Caco-2 (cell line): Measurements from ENCODE around the gene KNCN. TPM values are rescaled to one million over a fixed set of nuclear protein-coding genes. Genes with fewer than 3 reads are reported as not detected.

Experiments
- BruUV-seq: library from RNA; stranded (reverse); fragments of 400-500 nt; replicated peaks from 2 replicates; lab custom pipeline; 2021; lab: Mats Ljungman, UMichigan
- CTCF ChIA-PET: fragments of 300-600 bp; sonication (Branson Sonifier 250); formaldehyde crosslinking; loops from one replicate; lab custom pipeline; 2022; ENCODE audit warnings: antibody characterized with exemption; lab: Charles Lee
- POLR2A ChIA-PET: fragments of 300-600 bp; sonication (Branson Sonifier 250); formaldehyde crosslinking; loops from one replicate; lab custom pipeline; 2022; ENCODE audit warnings: antibody characterized with exemption; lab: Charles Lee
- DNase-seq, 2 experiments: peaks; one replicate each; pipeline versions ENCODE4 v3.0.0 to v3.0.0-alpha.2; 2020 to 2022
- H3K27me3 ChIP-seq: replicated peaks from 2 replicates; pipeline ENCODE4 v1.6.0; 2011; ENCODE audit warnings: low read length; ENCODE audit not compliant: control insufficient read depth, insufficient read depth
- H3K36me3 ChIP-seq: 2 replicates; pipeline ENCODE4 v1.5.1; 2011; ENCODE audit warnings: low read length; ENCODE audit not compliant: control insufficient read depth, insufficient read depth
- H3K4me1 ChIP-seq: fragments of 250-450 bp; sonication (Bioruptor Pico); 2 replicates; pipeline ENCODE4 v1.5.1; 2020; ENCODE audit warnings: mild to moderate bottlenecking
- H3K4me3 ChIP-seq: 2 replicates; pipeline ENCODE4 v1.5.1; 2011; ENCODE audit warnings: low read depth, mild to moderate bottlenecking, control low read depth, low read length
- H3K9me3 ChIP-seq: fragments of 250-450 bp; sonication (Bioruptor Pico); 2 replicates; pipeline ENCODE4 v1.5.1; 2020; ENCODE audit warnings: mild to moderate bottlenecking, moderate library complexity
- H3K27ac Mint-ChIP-seq: one replicate; pipeline ENCODE4 v1.8.0; 2022; ENCODE audit warnings: mixed read lengths; ENCODE audit not compliant: unreplicated experiment
- H3K27me3 Mint-ChIP-seq: one replicate; pipeline ENCODE4 v1.8.0; 2022; ENCODE audit warnings: mixed read lengths; ENCODE audit not compliant: insufficient read depth, unreplicated experiment
- H3K36me3 Mint-ChIP-seq: one replicate; pipeline ENCODE4 v1.8.0; 2022; ENCODE audit warnings: mild to moderate bottlenecking, mixed read lengths; ENCODE audit not compliant: insufficient read depth, unreplicated experiment
- H3K4me1 Mint-ChIP-seq: one replicate; pipeline ENCODE4 v1.8.0; 2022; ENCODE audit warnings: low read depth, mixed read lengths; ENCODE audit not compliant: unreplicated experiment
- H3K4me3 Mint-ChIP-seq: one replicate; pipeline ENCODE4 v1.8.0; 2022; ENCODE audit warnings: mild to moderate bottlenecking, moderate library complexity, mixed read lengths; ENCODE audit not compliant: unreplicated experiment
- H3K9me3 Mint-ChIP-seq: one replicate; pipeline ENCODE4 v1.8.0; 2022; ENCODE audit warnings: mixed read lengths; ENCODE audit not compliant: unreplicated experiment
- CTCF ChIP-seq, 2 experiments: fragments of 200-600 bp in 1 of 2; IDR thresholded peaks; 1 replicate in 1 of 2; 2 replicates in 1 of 2; pipeline versions ENCODE4 v1.5.1 to v1.8.0; 2011 to 2022; ENCODE audit warnings: antibody characterized with exemption in 1 of 2, control low read depth in 1 of 2, inconsistent platforms in 1 of 2, low read depth in 1 of 2, low read length in 1 of 2, mild to moderate bottlenecking in 1 of 2, moderate library complexity in 1 of 2; ENCODE audit not compliant: insufficient read depth in 1 of 2, severe bottlenecking in 1 of 2, unreplicated experiment in 1 of 2
- intact Hi-C: fragments of 100-400 bp; cut with micrococcal nuclease; formaldehyde crosslinking; loops from one replicate; pipeline ENCODE4 v1.10.0; 2022; ENCODE audit not compliant: unreplicated experiment
- total RNA-seq: library from RNA; stranded (reverse); gene quantifications from 2 replicates; pipeline ENCODE4 v1.2.3, GENCODE V29; 2022

KNCN gene
- total RNA-seq, 1 experiment from 2014 or later: not detected

- Histone ChIP-seq H3K27me3 (no peaks in the 10 kb centered on the region; the same call in 1 of the 2 replicates), H3K4me1 (no peaks in the 10 kb centered on the region), H3K4me3 (no peak overlapping the region), H3K9me3 (no peaks in the 10 kb centered on the region), H3K36me3 (no peaks in the 10 kb centered on the region)
- intact Hi-C loops: no loop called here
- BruUV-seq: no TSS peak
- Mint-ChIP-seq H3K27me3 (peaks cover 5% of the 10 kb centered on the region), H3K27ac (no peak overlapping the region), H3K4me1 (peaks cover 8% of the 10 kb centered on the region), H3K36me3 (no peaks in the 10 kb centered on the region), H3K9me3 (no peaks in the 10 kb centered on the region), H3K4me3 (no peak overlapping the region)
- no peak for DNase-seq
- no peak for TF ChIP-seq CTCF (IDR thresholded peaks at IDR 0.05; ENCODE audit: insufficient read depth in 1 of 2, low read depth in 1 of 2, low read length in 1 of 2, severe bottlenecking in 1 of 2, unreplicated experiment in 1 of 2)
- CTCF ChIA-PET: no interaction called here
- POLR2A ChIA-PET: no interaction called here
Observed at GRCh38 chr1:46503421-46503820, 48.0 kb downstream of the KNCN start.

GRCh38 chr1:46501528-46501927 lies 49.9 kb downstream of the KNCN start:
- CTCF ChIA-PET: no interaction called here
- peaks cover 5% of the 10 kb centered on the region for H3K27me3 Mint-ChIP-seq
- intact Hi-C loops: no loop called here

GRCh38 chr1:46497665-46498064 lies 53.8 kb downstream of the KNCN start:
- DNase-seq: no peak
- H3K27me3 Mint-ChIP-seq: peaks cover 3% of the 10 kb centered on the region
- no peaks in the 10 kb centered on the region for H3K9me3 Mint-ChIP-seq
- intact Hi-C loops: no loop called here
- H3K27ac Mint-ChIP-seq: no peak overlapping the region
- peaks cover 8% of the 10 kb centered on the region for H3K4me1 Mint-ChIP-seq
- Histone ChIP-seq H3K4me3 (no peak overlapping the region), H3K27me3 (no peaks in the 10 kb centered on the region), H3K36me3 (no peaks in the 10 kb centered on the region), H3K9me3 (no peaks in the 10 kb centered on the region), H3K4me1 (no peaks in the 10 kb centered on the region)
- CTCF ChIA-PET: no interaction called here
- no peak overlapping the region for H3K4me3 Mint-ChIP-seq
- POLR2A ChIA-PET: no interaction called here
- no TSS peak for BruUV-seq
- H3K36me3 Mint-ChIP-seq: no peaks in the 10 kb centered on the region
- TF ChIP-seq CTCF (IDR thresholded peaks at IDR 0.05; ENCODE audit: insufficient read depth in 1 of 2, low read depth in 1 of 2, low read length in 1 of 2, severe bottlenecking in 1 of 2, unreplicated experiment in 1 of 2): no peak

More at GRCh38 chr1:46501528-46501927, 49.9 kb downstream of the KNCN start:
- Histone ChIP-seq H3K27me3 (no peaks in the 10 kb centered on the region; the same call in 1 of the 2 replicates), H3K4me1 (no peaks in the 10 kb centered on the region), H3K4me3 (no peak overlapping the region), H3K36me3 (no peaks in the 10 kb centered on the region), H3K9me3 (no peaks in the 10 kb centered on the region)
- POLR2A ChIA-PET: no interaction called here
- Mint-ChIP-seq H3K9me3 (no peaks in the 10 kb centered on the region), H3K27ac (no peak overlapping the region), H3K4me3 (no peak overlapping the region), H3K4me1 (peaks cover 8% of the 10 kb centered on the region), H3K36me3 (no peaks in the 10 kb centered on the region)
- BruUV-seq: no TSS peak
- DNase-seq: no peak
- no peak for TF ChIP-seq CTCF (IDR thresholded peaks at IDR 0.05; ENCODE audit: insufficient read depth in 1 of 2, low read depth in 1 of 2, low read length in 1 of 2, severe bottlenecking in 1 of 2, unreplicated experiment in 1 of 2)
